ENCODE data around the gene GPHN. TPM values are rescaled to one million over a fixed set of nuclear protein-coding genes. Genes with fewer than 3 reads are reported as not detected.

Gene GPHN
- total RNA-seq, 2 donors from 2014 or later = 21.7 to 23.2 TPM

- H3K4me3 Mint-ChIP-seq = no peak overlapping the region
- H3K9me3 Mint-ChIP-seq = no peaks in the 10 kb centered on the region
- peaks cover 5% of the 10 kb centered on the region for H3K4me1 Mint-ChIP-seq
- H3K27me3 Mint-ChIP-seq = no peaks in the 10 kb centered on the region
- ATAC-seq (replicated peaks) = no peak
- H3K36me3 Mint-ChIP-seq (ENCODE audit: low read depth) = no peaks in the 10 kb centered on the region
- H3K27ac Mint-ChIP-seq = no peak overlapping the region
Observed at GRCh38 chr14:66641861-66642635, 134.1 kb downstream of the GPHN start.

DNA sequence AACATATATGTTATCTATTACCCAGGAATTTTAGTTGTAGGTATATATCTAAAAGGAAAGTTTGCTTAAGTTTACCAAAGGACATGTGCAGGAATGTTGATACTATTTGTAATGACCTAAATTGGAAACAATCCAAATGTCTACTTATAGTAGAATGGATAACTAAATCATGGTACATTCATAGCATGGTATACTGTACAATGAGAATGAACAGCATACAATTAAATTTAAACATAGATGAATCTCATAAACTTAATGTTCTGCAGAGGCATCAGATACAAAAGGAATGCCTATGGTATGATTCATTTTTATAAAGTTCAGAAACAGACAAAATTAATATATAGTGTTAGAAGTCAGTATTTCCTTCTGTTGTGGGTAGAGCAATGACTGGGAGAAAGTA lies 135.4 kb downstream of the GPHN start:
- Mint-ChIP-seq H3K36me3 (ENCODE audit: low read depth) (no peaks in the 10 kb centered on the region), H3K4me3 (no peak overlapping the region), H3K4me1 (peaks cover 5% of the 10 kb centered on the region), H3K27ac (no peak overlapping the region), H3K27me3 (no peaks in the 10 kb centered on the region), H3K9me3 (no peaks in the 10 kb centered on the region)
- ATAC-seq (replicated peaks) = no peak

DNA sequence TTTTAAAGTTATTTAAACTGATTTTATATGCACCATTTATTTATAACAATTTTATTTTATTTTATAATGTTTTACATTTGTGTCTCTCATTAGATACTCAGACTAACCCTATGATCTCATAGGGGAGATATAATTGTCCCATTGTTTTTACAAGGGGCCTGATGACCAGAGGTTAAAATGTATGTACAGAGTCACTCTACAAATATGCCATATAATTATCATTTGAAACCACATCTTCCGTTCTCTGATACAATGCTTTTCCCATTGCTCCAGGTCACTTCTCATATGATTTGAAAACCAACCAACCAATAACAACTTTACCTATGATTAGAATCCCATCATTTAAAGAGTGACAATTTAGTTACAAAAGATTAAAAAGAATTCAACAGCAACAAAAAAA lies 137.8 kb downstream of the GPHN start:
- no peak overlapping the region for H3K4me3 Mint-ChIP-seq

GRCh38 chr14:66649498-66649897 lies 141.6 kb downstream of the GPHN start:
- H3K4me1 Mint-ChIP-seq = no peaks in the 10 kb centered on the region
- peak; percentile 84 for ATAC-seq (replicated peaks)
- no peak overlapping the region for H3K4me3 Mint-ChIP-seq
- H3K36me3 Mint-ChIP-seq (ENCODE audit: low read depth) = peaks cover 2% of the 10 kb centered on the region
- no peaks in the 10 kb centered on the region for H3K9me3 Mint-ChIP-seq
- H3K27ac Mint-ChIP-seq = no peak overlapping the region
- no peaks in the 10 kb centered on the region for H3K27me3 Mint-ChIP-seq

More for the DNA sequence above, 137.8 kb downstream of the GPHN start:
- Mint-ChIP-seq H3K27ac (no peak overlapping the region), H3K9me3 (no peaks in the 10 kb centered on the region), H3K4me1 (no peaks in the 10 kb centered on the region), H3K27me3 (no peaks in the 10 kb centered on the region), H3K36me3 (ENCODE audit: low read depth) (no peaks in the 10 kb centered on the region)
- ATAC-seq (replicated peaks) = no peak

DNA sequence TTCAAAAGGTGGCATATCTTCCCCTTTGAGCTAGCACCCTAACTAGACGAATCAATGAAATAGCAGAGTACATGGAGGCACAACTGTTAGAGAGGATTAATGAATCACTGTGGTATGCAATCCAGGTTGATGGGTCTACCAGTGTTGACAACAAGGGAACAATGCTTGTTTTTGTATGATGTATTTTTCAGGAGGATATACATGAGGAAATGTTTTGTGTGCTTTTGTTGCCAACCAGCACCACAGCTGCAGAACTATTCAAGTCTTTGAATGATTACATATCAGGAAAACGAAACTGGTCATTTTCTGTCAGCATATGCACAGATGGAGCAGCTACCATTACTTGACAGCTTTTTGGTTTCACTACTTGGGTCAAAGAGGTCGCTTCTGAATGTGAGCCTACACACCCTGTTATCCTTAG lies 142.6 kb downstream of the GPHN start:
- peaks cover 4% of the 10 kb centered on the region for H3K36me3 Mint-ChIP-seq (ENCODE audit: low read depth)
- no peak for ATAC-seq (replicated peaks)
- no peak overlapping the region for H3K4me3 Mint-ChIP-seq
- no peaks in the 10 kb centered on the region for H3K4me1 Mint-ChIP-seq
- peak overlapping the region; percentile 46 for H3K27ac Mint-ChIP-seq
- H3K9me3 Mint-ChIP-seq = no peaks in the 10 kb centered on the region
- H3K27me3 Mint-ChIP-seq = no peaks in the 10 kb centered on the region

DNA sequence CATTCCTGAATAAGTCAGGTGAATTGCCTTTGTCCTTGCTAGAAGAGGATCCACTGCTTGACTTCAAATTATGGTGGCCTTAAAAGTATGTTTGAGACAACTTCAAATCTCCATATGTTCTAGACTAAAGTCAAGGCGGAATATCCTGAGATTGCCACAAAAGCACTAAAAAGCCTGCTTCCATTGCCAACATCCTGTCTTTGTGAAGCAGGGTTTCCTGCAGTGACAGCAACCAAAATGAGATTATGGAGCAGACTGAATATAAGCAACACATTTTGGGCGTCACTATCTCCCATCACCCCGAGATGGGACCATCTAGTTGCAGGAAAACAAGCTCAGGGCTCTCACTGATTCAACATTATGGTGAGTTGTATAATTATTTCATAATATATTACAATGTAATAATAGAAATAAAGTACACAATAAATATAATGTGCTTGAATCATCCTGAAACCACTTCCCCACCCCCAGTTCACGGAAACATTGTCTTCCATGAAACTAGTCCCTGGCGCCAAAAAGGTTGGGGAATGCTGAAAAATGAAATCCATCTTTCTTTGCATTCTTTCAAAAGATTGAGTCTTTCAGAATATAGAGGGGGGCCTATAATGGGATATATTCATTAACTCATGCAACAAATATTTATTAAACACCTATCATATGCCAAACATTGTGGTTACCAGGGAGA lies 143.7 kb downstream of the GPHN start:
- ATAC-seq (replicated peaks) = no peak
- H3K36me3 Mint-ChIP-seq (ENCODE audit: low read depth) = peaks cover 4% of the 10 kb centered on the region
- no peaks in the 10 kb centered on the region for H3K27me3 Mint-ChIP-seq
- H3K9me3 Mint-ChIP-seq = peaks cover 5% of the 10 kb centered on the region
- no peak overlapping the region for H3K4me3 Mint-ChIP-seq
- H3K27ac Mint-ChIP-seq = no peak overlapping the region
- no peaks in the 10 kb centered on the region for H3K4me1 Mint-ChIP-seq

DNA sequence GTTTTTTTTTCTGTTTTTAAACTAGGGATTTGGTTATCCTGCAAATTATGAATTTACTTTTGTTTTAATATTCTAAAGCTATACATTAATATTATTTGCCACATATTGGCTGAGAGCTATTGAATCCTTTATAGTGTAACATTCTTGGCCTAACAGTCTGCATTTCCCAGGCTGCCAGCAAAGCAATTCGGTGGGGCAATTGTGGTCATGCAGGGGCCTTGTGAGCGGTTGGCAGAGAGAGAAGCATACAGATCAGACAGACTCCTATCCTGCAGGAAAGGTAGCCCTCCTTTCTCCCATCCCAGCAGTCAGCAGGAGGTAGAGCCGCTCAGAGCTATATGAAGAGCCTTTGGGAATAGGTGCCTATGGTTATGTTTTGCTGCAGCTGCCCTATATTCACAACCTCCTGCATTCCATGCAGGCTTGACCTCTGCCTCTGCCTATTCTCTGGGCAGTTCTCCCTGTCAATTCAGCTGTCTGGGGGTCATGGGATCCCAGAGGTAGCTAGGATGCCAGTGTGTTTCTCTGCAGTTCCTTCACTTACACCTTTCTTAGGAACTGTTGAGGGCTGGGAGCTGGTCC lies 144.7 kb downstream of the GPHN start:
- ATAC-seq (replicated peaks) = no peak
- H3K9me3 Mint-ChIP-seq = peaks cover 5% of the 10 kb centered on the region
- H3K27me3 Mint-ChIP-seq = no peaks in the 10 kb centered on the region
- no peaks in the 10 kb centered on the region for H3K4me1 Mint-ChIP-seq
- H3K36me3 Mint-ChIP-seq (ENCODE audit: low read depth) = peaks cover 4% of the 10 kb centered on the region
- no peak overlapping the region for H3K4me3 Mint-ChIP-seq
- H3K27ac Mint-ChIP-seq = no peak overlapping the region

DNA sequence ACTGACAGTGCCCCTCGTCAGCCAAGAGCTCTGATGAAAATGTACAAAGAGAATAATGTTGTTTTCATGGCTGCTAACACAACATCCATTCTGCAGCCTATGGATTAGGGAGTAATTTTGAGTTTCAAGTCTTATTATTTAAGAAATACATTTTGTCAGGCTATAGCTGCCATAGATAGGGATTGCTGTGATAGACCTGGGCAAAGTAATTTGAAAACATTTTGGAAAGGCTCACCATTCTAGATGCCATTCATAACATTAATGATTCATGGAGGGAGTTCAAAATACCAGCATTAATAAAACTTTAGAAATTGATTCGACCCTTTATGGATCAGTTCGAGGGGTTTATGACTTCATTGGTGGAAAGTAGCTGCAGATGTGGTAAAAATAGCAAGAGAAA lies 149.8 kb downstream of the GPHN start:
- Mint-ChIP-seq H3K36me3 (ENCODE audit: low read depth) (peaks cover 4% of the 10 kb centered on the region), H3K4me3 (no peak overlapping the region), H3K27ac (no peak overlapping the region), H3K27me3 (no peaks in the 10 kb centered on the region), H3K4me1 (no peaks in the 10 kb centered on the region), H3K9me3 (peaks cover 14% of the 10 kb centered on the region)
- no peak for ATAC-seq (replicated peaks)

GRCh38 chr14:66662374-66662773 lies 154.4 kb downstream of the GPHN start:
- Mint-ChIP-seq H3K4me3 (no peak overlapping the region), H3K36me3 (ENCODE audit: low read depth) (no peaks in the 10 kb centered on the region)
- no peak for ATAC-seq (replicated peaks)

GRCh38 chr14:66677780-66678179 lies 169.8 kb downstream of the GPHN start:
- Mint-ChIP-seq H3K4me3 (no peak overlapping the region), H3K4me1 (no peaks in the 10 kb centered on the region), H3K9me3 (peaks cover 35% of the 10 kb centered on the region), H3K27me3 (no peaks in the 10 kb centered on the region), H3K36me3 (ENCODE audit: low read depth) (peaks cover 23% of the 10 kb centered on the region), H3K27ac (no peak overlapping the region)
- no peak for ATAC-seq (replicated peaks)

More at GRCh38 chr14:66662374-66662773, 154.4 kb downstream of the GPHN start:
- Mint-ChIP-seq H3K4me1 (no peaks in the 10 kb centered on the region), H3K9me3 (peaks cover 22% of the 10 kb centered on the region), H3K27me3 (no peaks in the 10 kb centered on the region), H3K27ac (no peak overlapping the region)

- H3K4me3 Mint-ChIP-seq = no peak overlapping the region
- ATAC-seq (replicated peaks) = no peak
- H3K36me3 Mint-ChIP-seq (ENCODE audit: low read depth) = peaks cover 27% of the 10 kb centered on the region
- no peaks in the 10 kb centered on the region for H3K27me3 Mint-ChIP-seq
- peaks cover 29% of the 10 kb centered on the region for H3K9me3 Mint-ChIP-seq
- no peak overlapping the region for H3K27ac Mint-ChIP-seq
- no peaks in the 10 kb centered on the region for H3K4me1 Mint-ChIP-seq
Observed at GRCh38 chr14:66680216-66680615, 172.3 kb downstream of the GPHN start.

DNA sequence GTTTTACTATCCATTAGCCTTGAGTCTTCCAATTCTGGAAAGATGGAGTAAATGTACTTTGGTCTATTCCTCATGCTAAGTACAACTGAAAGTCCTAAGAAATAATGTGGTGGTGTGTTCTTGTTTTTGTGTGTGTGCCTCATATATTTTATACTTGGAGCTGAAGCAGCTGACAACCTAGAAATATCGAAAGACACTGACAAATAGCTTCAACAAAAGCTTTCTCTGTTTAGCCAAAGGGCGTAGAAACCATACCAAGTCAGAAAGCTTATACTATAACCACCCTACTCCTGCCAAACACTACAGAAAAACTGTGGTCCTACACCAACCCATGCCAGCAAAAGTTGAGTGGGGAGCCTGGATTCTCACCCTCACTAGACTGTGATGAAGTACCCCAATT lies 188.4 kb downstream of the GPHN start:
- no peak for ATAC-seq (replicated peaks)
- Mint-ChIP-seq H3K27ac (no peak overlapping the region), H3K4me3 (no peak overlapping the region)

GRCh38 chr14:66698503-66698902 lies 190.6 kb downstream of the GPHN start:
- H3K36me3 Mint-ChIP-seq (ENCODE audit: low read depth) = no peaks in the 10 kb centered on the region
- no peak overlapping the region for H3K4me3 Mint-ChIP-seq
- H3K9me3 Mint-ChIP-seq = peaks cover 8% of the 10 kb centered on the region
- ATAC-seq (replicated peaks) = peak; percentile 80
- H3K27me3 Mint-ChIP-seq = no peaks in the 10 kb centered on the region
- H3K27ac Mint-ChIP-seq = no peak overlapping the region
- no peaks in the 10 kb centered on the region for H3K4me1 Mint-ChIP-seq

More for the DNA sequence above, 188.4 kb downstream of the GPHN start:
- Mint-ChIP-seq H3K4me1 (no peaks in the 10 kb centered on the region), H3K27me3 (no peaks in the 10 kb centered on the region), H3K36me3 (ENCODE audit: low read depth) (no peaks in the 10 kb centered on the region), H3K9me3 (no peaks in the 10 kb centered on the region)

DNA sequence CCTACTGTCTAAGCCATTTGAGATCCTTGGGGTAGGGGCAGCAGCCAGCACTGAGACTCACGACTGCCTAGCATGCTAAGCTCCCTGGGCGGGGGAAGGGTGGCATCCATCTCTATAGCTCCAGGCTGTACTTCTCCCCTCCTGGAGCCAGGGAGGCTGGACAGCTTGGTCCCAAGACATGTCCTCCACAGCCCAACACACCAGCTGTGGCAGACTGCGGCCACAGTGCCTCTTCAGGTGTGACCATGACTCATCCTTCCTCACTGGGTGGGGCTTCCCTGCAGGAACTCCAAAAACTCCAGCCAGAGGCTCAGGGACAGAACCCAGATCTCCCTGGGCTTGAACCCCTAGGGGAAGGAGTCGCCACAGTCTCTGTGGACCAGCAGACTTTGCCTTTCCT lies 193.9 kb downstream of the GPHN start:
- no peak for ATAC-seq (replicated peaks)
- H3K27ac Mint-ChIP-seq = no peak overlapping the region
- H3K36me3 Mint-ChIP-seq (ENCODE audit: low read depth) = no peaks in the 10 kb centered on the region
- no peaks in the 10 kb centered on the region for H3K27me3 Mint-ChIP-seq
- H3K9me3 Mint-ChIP-seq = peaks cover 22% of the 10 kb centered on the region
- H3K4me1 Mint-ChIP-seq = no peaks in the 10 kb centered on the region
- no peak overlapping the region for H3K4me3 Mint-ChIP-seq

GRCh38 chr14:66708267-66708666 lies 200.3 kb downstream of the GPHN start:
- no peak for ATAC-seq (replicated peaks)
- Mint-ChIP-seq H3K9me3 (peaks cover 14% of the 10 kb centered on the region), H3K4me3 (no peak overlapping the region), H3K36me3 (ENCODE audit: low read depth) (no peaks in the 10 kb centered on the region), H3K27ac (no peak overlapping the region), H3K4me1 (no peaks in the 10 kb centered on the region), H3K27me3 (no peaks in the 10 kb centered on the region)

Measured in activated T-helper 17 cell treated with anti-CD3 and anti-CD28 coated beads, Interleukin-2, amount 50 U/mL, for 72 hours (primary cell).